Esophagus squamous epithelium (tissue), 5 donors: ENCODE measurements around the gene GPR35. TPM values are rescaled to one million over a fixed set of nuclear protein-coding genes. Genes with fewer than 3 reads are reported as not detected.

ENCODE experiments used
- DNase-seq: peaks from one replicate; lab custom pipeline; 2025; lab: John Stamatoyannopoulos, UW
- H3K27ac ChIP-seq, 4 donors: fragments of 200-600 bp; sonication (generic); one replicate each; pipeline ENCODE4 v1.5.1; 2016 to 2019; ENCODE audit warnings: mild to moderate bottlenecking in 1 of 4
- H3K27me3 ChIP-seq, 4 donors: fragments of 200-600 bp; sonication (generic); 1 replicate in 3 of 4; 2 replicates in 1 of 4; pipeline versions ENCODE4 v1.5.1 to v1.6.0; 2017 to 2021; ENCODE audit warnings: antibody characterized with exemption in 1 of 4
- H3K36me3 ChIP-seq, 3 donors: fragments of 200-600 bp; sonication (generic); one replicate each; pipeline ENCODE4 v1.5.1; 2016 to 2019
- H3K4me1 ChIP-seq, 3 donors: fragments of 200-600 bp; sonication (generic); one replicate each; pipeline ENCODE4 v1.5.1; 2017 to 2019
- H3K4me3 ChIP-seq, 4 donors: fragments of 200-600 bp; sonication (generic); 1 replicate in 3 of 4; 2 replicates in 1 of 4; pipeline ENCODE4 v1.5.1; 2016 to 2019; ENCODE audit warnings: mild to moderate bottlenecking in 2 of 4, moderate library complexity in 1 of 4
- H3K9me3 ChIP-seq, 3 donors: fragments of 200-600 bp; sonication (generic); one replicate each; pipeline ENCODE4 v1.5.1; 2016 to 2019
- POLR2A ChIP-seq, 4 donors: fragments of 450-650 bp; IDR thresholded peaks; one replicate each; pipeline ENCODE4 v1.6.1; 2017; ENCODE audit warnings: antibody characterized with exemption in 4 of 4, mild to moderate bottlenecking in 4 of 4, moderate library complexity in 3 of 4
- WGBS, 2 donors: methylation state at CpG; one replicate each; pipeline ENCODE4 v1.1.5; 2018; 5-methylcytosine and 5-hydroxymethylcytosine counted together
- intact Hi-C: fragments of 100-400 bp; cut with DNase I; formaldehyde crosslinking; loops from one replicate; pipeline ENCODE4 v1.15.0; 2022
- total RNA-seq, 4 donors: library from RNA; depleted of rRNA; stranded (reverse); fragments of >200 nt; gene quantifications; one replicate each; pipeline ENCODE4 v1.1.0, GENCODE V29; 2016
- TF ChIP-seq, protein P1 (sequence below), 6 experiments: fragments of 450-650 bp in 4 of 6; fragments of 200-600 bp in 2 of 6; sonication (generic) in 2 of 6; IDR thresholded peaks; one replicate each; pipeline ENCODE4 v1.5.1; 2016 to 2019; ENCODE audit warnings: antibody characterized with exemption in 6 of 6, mild to moderate bottlenecking in 4 of 6, moderate library complexity in 4 of 6
- donor health status: DM: yes; HTN: yes; CAD: no.

The GPR35 gene
- total RNA-seq, 4 donors from 2014 or later: 0.31 to 3.2 (median 1.3) TPM

DNA sequence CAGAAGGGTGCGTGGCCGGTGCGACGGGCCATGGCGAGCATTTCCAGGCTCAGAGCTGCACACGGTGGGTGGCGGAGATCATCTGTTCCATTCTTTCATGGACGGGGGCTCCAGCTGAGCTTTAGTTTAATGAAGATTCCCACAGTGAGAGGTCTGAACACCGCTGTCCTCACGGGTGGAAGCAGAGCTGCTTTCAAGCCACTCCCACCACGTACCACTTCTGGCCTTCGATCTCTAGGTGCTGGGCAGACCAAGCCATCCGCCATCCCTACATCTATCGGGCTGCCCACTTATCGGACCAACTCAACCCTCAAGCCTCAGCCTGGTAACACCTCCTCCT is 18.5 kb downstream of the GPR35 start:
- 76 to 82% methylated on average over 10 to 14 of the region's 15 CpGs for WGBS, 2 donors
- H3K27me3 ChIP-seq: peaks cover 0 to 86% (median 0%) of the 10 kb centered on the region in 4 donors
- no peaks in the 10 kb centered on the region for H3K36me3 ChIP-seq
- DNase-seq: no peak
- H3K4me3 ChIP-seq: no peak overlapping the region
- intact Hi-C loops: no loop called here
- TF ChIP-seq, protein P1, sequence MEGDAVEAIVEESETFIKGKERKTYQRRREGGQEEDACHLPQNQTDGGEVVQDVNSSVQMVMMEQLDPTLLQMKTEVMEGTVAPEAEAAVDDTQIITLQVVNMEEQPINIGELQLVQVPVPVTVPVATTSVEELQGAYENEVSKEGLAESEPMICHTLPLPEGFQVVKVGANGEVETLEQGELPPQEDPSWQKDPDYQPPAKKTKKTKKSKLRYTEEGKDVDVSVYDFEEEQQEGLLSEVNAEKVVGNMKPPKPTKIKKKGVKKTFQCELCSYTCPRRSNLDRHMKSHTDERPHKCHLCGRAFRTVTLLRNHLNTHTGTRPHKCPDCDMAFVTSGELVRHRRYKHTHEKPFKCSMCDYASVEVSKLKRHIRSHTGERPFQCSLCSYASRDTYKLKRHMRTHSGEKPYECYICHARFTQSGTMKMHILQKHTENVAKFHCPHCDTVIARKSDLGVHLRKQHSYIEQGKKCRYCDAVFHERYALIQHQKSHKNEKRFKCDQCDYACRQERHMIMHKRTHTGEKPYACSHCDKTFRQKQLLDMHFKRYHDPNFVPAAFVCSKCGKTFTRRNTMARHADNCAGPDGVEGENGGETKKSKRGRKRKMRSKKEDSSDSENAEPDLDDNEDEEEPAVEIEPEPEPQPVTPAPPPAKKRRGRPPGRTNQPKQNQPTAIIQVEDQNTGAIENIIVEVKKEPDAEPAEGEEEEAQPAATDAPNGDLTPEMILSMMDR (IDR thresholded peaks at IDR 0.05): no peak
- TF ChIP-seq POLR2A (IDR thresholded peaks at IDR 0.05): no peak
- no peaks in the 10 kb centered on the region for H3K9me3 ChIP-seq
- no peak overlapping the region for H3K27ac ChIP-seq
- no peaks in the 10 kb centered on the region for H3K4me1 ChIP-seq

DNA sequence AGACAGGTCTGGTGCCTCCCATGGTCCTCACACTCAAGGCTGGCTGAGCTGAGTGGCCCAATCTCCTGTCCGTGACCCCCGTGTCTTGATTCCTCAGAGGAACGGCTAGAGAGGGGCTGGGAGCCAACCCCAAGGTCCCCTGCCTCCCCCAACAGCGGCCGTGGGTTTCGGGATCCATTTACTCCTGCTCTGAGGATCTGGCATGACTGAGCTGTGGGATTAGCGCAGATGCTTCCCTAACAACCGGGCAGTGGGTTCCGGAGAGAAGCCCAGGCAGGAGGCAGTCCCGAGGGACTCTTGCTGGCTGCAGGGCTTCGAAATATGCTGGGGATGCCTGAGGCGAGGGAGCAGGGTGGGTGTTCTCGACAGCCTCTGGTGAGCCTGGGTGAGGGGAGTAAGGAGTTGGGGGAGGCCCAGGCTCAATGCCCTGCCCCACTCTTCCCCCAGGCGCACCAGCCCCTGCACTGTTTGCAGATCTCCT is 18.9 kb downstream of the GPR35 start:
- intact Hi-C loops: no loop called here
- H3K36me3 ChIP-seq: no peaks in the 10 kb centered on the region
- no peaks in the 10 kb centered on the region for H3K9me3 ChIP-seq
- TF ChIP-seq, protein P1 (IDR thresholded peaks at IDR 0.05): no peak
- TF ChIP-seq POLR2A (IDR thresholded peaks at IDR 0.05): no peak
- 53 to 67% methylated on average over 2 to 9 of the region's 14 CpGs for WGBS, 2 donors
- no peak overlapping the region for H3K27ac ChIP-seq
- DNase-seq: no peak
- H3K4me3 ChIP-seq: no peak overlapping the region
- H3K27me3 ChIP-seq: peaks cover 0 to 86% (median 0%) of the 10 kb centered on the region in 4 donors
- no peaks in the 10 kb centered on the region for H3K4me1 ChIP-seq

DNA sequence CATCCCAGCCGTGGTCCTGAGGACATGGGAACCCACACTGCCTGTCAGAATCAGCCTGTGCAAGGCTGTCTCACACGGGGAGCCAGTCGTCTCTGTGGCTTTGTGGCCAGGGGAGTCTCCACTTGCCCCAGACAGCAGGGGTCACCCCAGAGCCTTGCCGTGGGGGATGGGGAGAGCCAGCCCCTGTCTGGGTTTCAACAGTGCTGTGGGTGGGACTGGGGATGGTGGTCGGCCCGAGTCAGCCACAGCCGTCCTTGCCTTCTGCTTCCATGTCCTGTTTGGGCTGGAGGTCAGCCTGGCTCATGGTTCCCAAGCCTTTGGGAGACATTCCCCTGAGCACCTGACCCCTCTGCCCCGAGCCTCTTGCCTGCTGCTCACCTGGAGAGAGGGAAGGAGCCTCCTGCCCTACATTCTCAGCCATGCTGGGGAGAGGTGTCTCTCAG is 19.6 kb downstream of the GPR35 start:
- intact Hi-C loops: no loop called here
- Histone ChIP-seq H3K4me3 (no peak overlapping the region), H3K27me3 (peaks cover 0 to 86% (median 0%) of the 10 kb centered on the region in 4 donors), H3K9me3 (no peaks in the 10 kb centered on the region), H3K27ac (no peak overlapping the region), H3K4me1 (no peaks in the 10 kb centered on the region), H3K36me3 (no peaks in the 10 kb centered on the region)
- 31% methylated on average over 3 of the region's 8 CpGs; no CpG with 5 or more reads in 1 of the 2 donors for WGBS, 2 donors
- no peak for TF ChIP-seq POLR2A (IDR thresholded peaks at IDR 0.05)
- TF ChIP-seq, protein P1 (IDR thresholded peaks at IDR 0.05): no peak
- no peak for DNase-seq

DNA sequence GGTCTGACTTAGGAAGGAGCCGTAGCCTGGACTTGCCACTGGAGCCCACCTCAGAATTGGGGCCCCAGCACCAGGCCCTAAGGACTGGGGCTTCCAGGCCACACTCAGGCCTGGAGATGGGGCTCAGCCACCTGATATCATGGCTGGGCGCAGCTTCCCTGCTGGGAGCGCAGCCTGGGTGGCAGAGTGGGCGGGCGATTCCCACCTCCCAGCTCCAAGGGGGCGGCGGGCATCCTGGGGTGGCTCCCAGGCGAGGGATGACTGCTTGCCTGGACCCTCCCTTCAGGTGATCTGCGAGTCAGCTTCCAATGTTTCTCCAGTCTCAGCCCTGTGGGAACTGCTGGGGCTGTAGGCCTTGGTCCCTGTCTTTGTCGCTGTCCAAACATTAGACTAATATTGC is 20.1 kb downstream of the GPR35 start:
- 40 to 77% methylated on average over 1 to 5 of the region's 10 CpGs for WGBS, 2 donors
- Histone ChIP-seq H3K27me3 (peaks cover 0 to 90% (median 0%) of the 10 kb centered on the region in 4 donors), H3K4me1 (no peaks in the 10 kb centered on the region), H3K36me3 (no peaks in the 10 kb centered on the region), H3K27ac (no peak overlapping the region), H3K9me3 (no peaks in the 10 kb centered on the region), H3K4me3 (no peak overlapping the region)
- intact Hi-C loops: no loop called here
- no peak for TF ChIP-seq POLR2A (IDR thresholded peaks at IDR 0.05)
- TF ChIP-seq, protein P1 (IDR thresholded peaks at IDR 0.05): no peak
- DNase-seq: no peak

DNA sequence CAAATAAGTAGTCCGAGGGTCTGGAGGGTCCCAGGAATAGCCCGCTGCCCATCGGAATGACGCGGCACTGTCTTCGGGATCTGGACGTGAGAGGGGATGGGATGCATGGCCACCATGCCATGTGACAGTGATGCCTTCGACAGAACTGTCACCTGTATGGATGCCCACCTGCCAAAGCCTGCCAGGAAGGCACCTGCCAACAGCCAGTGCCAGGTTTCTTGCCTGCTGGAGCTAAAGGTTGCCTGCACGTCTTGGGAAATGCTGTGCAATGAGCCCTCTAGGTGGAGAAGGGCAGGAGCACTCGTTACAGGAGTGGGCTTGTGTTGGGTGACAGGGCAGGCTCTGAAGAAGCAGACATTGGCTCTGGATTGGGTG is 20.5 kb downstream of the GPR35 start:
- H3K9me3 ChIP-seq: no peaks in the 10 kb centered on the region
- TF ChIP-seq, protein P1 (IDR thresholded peaks at IDR 0.05): no peak
- TF ChIP-seq POLR2A (IDR thresholded peaks at IDR 0.05): no peak
- 76 to 77% methylated on average over 8 to 10 of the region's 10 CpGs for WGBS, 2 donors
- no peak overlapping the region for H3K4me3 ChIP-seq
- no peaks in the 10 kb centered on the region for H3K4me1 ChIP-seq
- no peak overlapping the region for H3K27ac ChIP-seq
- H3K27me3 ChIP-seq: peaks cover 0 to 92% (median 0%) of the 10 kb centered on the region in 4 donors
- DNase-seq: no peak
- intact Hi-C loops: no loop called here
- H3K36me3 ChIP-seq: no peaks in the 10 kb centered on the region
